SW 1271 (cell line): Measurements from ENCODE around the gene LRRC4B.
A peak's percentile ranks its signal among the peaks of the same experiment; 100 is the strongest.

Experiments used
- DNase-seq, 2 experiments: peaks; one replicate each; lab custom pipeline; 2025; lab: John Stamatoyannopoulos, UW

LRRC4B gene

DNA sequence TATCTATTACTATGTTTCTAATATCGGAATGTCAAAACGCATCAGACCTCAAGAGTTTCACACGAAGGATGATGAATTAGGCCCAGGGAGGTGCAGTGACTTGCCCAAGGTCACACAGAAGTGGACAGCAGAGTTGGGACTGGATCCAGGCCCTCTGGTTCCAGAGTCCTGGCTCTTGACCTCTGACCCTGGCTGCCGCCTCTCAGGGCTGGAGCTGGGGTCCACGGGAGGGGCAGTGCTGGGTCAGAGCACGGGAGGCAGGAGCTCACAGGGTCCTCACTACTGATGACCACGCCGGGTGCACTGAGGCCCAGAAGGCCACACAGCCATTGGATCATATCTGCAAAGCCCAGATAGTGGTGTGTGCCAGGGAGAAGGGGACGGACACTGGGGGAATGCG is 45.4 kb downstream of the LRRC4B start:
- no peak for DNase-seq

DNA sequence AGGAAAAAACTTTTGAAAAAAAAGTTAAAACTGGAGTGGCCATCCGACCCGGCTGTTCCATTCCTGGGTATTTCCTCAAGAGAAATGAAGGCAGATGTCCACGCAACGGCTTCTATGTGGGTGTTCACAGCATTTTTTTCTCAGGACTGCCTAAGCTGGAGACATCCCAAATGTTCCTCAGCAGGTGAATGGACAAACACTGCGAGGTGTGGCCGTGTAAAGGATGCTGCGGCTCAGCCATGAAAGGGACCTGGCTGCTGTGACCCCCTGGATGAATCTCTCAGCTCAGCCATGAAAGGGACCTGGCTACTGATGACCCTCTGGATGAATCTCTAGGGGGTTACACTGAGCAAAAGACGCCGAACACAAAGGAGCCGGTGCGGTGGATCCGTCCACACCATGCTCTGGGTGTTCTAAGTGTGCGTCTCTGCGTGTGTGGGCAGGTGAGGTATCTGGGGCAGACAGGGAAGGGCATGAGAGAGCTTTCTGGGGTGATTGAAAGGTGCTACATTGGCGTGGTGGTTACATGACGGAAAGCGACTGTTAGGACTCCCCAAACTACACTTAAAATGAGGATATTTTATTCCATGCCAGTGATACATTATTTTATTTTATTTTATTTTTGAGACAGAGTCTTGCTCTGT is 47.3 kb downstream of the LRRC4B start:
- DNase-seq = no peak

DNA sequence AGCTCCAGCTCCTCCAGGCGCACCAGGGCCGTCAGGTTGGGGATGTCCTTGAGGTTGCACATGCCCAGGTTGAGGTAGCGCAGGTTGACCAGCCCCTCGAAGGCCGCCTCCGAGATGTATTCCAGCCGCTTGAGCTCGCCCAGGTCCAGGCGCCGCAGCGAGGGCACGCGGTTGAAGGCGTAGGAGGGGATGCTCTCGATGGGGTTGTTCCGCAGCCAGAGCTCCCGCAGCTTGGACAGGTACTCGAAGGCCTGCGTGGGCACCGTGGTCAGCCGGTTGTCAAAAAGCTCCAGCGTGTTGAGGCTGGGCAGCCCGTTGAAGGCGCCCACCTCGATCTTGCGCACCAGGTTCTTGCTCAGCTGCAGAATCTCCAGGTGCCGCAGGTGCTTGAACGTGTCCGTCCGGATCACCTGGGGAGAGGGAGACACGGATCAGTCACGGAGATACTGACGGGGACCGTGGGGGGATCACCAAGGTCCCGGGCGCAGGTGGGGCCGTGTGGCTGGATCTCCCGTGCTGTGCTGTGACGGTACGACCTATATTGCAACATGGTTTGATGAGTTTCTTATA is 49.1 kb downstream of the LRRC4B start:
- no peak for DNase-seq

DNA sequence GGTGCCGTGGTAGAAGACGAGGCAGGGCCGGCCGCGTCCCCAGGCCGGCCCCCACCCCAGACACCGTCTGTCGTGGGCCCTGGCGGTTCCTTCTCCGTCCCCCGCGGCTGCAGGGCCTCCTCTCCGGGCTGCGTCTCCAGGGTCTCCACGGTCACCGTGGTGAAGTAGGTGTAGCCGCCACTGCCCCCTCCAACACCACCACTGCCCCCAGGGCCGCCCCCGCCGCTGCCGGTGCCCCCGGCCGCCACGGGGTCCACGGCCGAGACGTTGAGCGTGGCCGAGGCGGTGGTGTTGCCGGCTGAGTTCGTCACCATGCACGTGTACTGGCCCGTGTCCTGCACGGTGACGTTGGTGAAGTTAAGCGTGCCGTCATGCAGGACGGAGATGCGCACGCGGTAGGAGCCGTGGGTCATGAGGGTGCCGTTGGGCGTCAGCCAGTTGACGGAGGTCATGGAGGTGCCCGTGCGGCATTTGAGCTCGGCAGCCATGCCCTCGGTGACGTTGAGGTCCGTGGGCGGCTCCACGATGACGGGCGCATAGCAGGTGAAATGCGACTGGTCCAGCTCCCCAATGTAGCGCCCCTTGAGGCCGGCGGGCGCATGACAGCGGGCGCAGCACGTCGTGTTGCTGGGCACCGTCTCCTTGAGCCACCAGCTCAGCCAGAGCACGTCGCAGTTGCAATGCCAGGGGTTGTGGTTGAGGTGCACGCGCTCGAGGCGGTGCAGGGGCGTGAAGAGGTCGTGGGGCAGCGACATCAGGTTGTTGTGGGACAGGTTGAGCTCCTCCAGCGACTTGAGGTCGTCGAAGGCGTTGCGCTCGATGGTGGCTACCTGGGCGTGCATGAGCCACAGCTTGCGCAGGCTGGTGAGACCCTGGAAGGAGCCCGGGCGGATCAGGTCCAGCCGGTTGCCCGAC is 49.9 kb downstream of the LRRC4B start:
- no peak for DNase-seq

DNA sequence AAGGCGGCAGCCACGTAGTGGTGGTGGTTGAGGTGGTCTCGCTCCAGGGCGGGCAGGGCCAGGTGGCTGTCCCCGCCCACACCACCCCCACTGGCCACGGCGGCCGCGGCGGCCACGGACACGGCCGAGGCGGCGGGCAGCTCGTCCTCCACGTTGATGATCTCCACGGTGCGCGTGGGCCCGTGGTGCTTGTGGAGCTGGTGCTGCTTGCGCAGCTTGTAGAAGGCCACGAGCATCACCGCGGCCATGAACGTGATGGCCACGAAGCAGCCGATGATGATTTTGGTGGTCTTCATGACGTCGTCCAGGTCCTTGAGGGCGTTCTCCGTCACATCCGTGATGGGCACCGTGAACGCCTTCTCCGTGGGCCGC is 50.5 kb downstream of the LRRC4B start:
- no peak for DNase-seq

DNA sequence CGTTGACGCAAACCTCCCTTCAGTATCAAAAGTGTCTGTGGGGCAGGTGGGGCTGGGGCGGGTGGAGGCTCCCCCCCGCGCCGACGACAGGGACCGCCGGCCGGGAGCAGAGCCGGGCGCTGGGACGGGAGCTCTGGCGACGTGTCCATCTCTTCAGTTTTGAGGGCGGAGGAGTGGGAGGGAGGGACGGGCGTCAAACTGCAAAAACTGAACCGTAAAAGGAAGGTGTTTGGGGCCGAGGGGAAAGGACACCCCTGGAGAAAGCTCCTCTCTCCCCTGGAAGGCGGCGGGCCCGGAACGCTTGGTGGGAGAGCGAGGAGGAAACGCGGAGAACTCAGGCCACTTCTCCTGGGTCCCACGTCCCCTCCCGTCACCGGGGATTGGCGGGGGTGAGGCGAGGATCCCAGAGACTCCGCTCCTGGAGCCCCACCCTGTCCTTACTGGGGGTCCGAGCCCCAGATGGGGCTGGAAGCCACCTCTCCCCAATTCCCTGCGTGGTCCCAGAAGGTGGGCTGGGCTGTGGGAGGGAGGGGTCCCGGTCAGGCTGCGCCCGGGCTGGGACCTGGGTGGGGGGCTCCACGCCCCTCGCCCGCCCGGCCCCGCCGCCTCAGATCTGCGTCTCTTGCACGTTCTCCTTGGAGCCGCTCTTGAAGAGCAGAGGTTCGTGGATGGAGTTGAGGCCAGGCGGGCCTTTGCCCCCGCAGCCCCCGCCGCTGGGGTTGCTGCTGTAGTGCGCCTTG is 51.1 kb downstream of the LRRC4B start:
- DNase-seq = no peak

DNA sequence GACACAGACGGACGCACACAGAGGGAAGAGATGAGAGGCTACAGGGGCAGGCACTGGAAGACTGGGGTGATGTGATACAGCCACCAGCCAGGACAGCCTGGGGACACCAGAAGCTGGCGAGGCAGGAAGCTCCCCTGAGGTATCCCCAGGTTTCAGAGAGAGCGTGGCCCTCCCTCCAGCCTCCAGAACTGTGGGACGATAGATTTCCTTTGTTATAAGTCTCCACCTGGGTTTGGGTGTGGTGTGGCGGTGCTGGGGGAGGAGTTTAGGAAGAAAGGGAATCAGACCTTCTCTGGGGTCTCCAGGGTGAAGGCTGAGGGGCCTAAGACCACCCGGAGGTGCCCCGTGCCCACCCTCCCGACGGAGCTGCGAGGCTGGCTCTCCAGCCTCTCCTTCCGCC is 51.8 kb downstream of the LRRC4B start:
- no peak for DNase-seq

DNA sequence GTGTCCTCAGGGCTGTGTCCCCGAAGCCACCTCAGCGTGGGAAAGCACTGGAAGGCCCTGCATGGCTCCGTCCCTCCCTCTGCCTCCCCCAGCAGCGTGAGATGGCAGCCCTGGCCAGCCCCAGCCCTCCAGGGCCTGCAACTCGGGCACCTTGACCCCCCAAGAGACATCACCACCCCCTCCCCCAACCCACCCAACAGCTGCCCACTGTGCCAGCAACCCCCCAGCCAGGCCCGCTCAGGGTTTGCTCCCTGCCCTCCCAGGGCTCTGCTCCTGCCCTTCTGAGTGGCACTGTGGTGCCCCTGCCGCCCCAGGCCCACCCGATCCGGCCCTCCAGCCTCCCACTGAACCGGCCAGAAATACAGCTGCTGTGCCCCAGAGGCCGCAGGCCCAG is 53.1 kb downstream of the LRRC4B start:
- DNase-seq = no peak

DNA sequence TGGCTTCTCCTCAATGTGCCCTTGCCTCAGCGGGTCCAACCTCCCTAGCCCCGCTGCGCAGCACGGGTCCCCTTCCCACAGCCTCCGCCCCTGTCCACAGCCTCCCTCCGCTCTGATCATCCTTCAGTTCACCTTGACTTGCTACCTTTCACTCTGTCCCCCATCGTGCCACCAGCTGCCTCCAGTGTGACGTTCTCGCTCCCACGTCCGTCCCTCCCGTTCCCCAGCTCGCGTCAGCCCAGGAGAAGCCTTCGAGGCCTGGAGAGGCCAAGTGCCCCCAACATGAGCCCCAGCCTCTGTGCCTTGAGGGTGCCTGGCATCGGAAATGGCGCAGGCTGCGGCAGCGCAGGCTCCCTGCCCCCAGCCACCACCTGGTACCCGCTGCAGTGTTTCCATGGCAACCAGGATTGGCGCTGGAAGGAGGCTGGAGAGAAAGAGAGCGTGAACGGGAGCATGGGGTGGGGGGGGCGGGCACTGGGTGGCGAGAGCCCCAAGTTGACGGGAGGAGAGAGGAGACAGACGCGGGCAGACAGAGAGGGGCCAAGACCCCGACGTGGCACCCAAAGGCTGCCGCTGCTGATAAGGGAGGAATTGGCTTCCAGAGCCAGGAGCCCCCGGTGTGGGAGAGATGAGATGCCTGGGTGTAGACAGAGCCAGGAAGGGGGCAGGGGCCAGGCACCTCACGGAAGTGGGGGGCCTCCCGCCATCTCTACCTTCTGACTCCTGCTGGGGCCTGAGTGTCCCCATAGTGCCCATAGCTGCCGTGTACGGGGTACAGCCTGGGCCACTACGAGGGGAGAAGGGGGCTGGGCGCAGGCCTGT is 53.7 kb downstream of the LRRC4B start:
- DNase-seq = no peak

DNA sequence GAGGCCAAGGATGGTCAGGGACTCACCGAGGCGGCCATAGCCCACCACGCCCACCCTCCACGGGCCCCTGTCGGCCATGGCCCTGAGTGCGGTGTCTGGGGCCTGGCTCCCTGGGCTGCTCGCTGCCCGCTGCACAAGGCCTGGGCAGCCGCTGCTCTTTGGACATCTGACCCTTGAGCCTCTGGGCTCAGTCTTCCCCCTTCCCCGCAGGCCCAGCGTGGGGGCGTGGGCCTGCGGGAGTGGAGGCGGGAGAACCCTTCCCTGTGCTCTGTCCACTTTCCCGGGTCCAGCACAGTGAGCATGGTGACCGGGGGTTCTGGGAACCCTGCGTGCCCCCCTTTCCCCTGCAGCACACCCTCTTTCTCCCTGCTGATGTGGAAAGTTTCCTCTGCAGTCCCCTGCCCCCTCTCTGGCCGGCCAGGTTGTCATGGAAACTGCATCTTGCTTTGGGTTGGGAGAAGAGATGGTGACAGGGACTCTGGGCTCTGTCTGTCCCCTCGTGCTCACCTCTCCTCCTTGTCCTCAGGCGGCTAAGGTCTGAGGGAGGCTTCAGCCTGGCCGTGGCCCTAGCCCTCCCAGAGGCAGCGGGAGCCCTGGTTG is 54.4 kb downstream of the LRRC4B start, which contains the start of gene ASPDH:
Gene ASPDH, minus strand, starts transcription at position 168 of the 600 bp plus-strand sequence. Its CDS starts 90 bp downstream, at position 78.
- no peak for DNase-seq

DNA sequence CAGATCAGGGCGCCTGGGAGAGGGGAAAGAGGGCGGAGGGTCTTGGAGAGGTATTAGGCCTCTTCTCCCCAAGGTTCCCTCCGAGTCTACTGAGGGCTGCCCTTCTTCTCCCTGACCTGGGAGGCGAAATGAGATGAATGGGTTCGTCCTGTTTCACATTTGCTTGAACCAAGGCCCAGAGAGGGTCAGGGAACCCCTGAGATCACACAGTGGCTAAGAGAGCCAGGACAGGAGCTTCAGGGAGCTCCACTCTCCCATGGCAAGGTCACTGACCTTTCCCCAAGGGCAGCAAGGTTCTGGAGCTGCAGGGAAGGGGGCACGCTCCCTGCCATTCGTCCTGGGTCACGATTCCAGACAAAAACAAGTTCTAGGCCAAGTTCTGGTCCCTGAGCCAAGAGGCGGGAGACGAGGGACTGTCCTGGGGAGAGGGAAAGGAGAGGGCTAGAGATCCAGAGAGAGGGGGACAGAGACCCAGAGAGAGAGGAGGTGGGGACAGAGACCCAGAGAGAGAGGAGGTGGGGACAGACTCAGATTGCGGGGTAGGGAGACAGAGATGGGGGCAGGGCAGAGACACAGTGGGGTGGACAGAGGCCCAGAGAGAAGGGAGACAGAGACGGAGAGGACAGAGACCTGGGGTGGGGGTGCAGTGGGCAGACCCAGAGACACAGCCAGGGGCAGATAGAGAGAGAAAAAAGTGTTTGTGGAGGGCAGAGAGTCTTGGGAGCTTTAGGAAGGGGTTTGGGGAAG is 55.1 kb downstream of the LRRC4B start:
- no peak for DNase-seq

DNA sequence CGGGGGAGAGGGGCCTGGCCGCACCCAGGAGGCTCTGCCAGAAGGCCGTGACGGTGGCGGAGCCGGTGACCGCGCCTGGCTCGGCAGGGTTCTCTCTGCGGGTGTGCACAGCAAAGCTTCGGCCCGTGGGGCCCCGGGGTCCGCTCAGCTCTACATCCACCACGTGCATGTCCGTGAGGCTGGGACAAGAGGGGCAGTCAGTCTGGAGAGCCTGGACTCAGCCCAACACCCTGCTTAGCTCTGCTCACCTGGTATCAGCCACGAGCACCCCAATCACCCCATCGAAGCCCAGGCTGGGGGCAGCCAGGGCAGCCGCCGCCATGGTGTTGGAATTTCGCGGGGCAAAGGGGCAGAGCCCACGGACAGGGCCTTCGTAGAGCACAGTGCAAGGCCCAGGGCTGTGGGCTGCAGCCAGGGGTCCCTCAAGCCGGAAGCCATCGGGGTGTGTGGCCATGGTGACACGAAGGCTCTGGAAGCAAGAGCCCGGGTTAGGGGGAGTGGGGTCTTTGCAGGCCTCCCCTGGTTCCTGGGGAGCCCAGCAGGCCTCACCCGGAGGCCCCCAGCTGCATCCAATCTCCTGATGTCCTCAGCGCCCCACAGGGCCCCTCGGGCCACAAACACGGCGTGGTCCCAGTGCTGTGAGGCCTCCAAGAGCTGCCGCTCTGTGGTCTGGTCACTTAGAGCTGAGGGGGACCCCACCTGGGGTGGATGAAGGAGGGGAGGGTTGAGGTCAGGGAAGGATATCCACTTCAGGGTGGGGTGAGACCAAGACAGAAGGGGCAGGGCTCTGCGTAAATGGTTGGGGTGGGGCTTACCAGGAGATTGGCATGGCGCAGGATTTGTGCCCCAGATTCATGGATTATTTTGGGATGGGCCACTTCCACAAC is 55.9 kb downstream of the LRRC4B start:
- DNase-seq = no peak

DNA sequence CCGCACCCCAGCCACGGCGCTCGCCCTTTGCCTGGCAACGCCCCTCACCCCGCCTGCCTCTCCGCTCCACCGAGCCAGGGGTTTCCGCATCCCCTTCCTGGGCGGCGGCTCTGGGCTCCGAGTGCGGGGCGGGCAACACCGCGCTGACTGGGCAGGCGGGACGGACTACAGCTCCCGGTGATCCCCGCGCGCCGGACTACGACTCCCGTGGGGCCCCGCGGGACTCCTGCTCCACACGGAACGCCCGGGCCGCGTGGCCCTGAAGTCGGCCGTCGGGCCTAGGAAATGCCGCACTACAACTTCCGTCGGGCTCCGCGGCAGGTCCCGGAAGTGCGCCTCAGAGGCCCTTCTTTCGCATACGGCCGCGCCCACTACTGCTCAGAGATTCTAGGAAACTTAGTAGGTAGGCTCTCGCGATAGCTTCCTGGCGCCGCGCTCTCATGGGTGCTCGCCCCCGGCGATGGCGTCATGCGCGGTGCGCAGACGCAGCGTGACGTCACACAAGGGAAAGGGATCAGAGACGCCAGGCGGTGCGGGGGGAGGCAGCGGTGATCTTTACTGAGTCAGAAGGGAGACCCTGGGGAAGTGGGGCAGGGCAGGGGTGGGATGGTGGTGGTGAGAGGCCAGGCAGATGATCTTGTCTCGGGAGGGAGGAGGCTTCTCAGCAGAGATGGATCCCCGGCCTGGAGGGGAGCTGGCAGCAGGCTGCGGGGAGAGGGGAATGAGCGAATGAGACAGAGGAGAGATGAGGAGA is 57.0 kb downstream of the LRRC4B start, which contains the start of gene JOSD2:
Gene JOSD2, minus strand, starts transcription at position 123 of the 754 bp plus-strand sequence. CDS start 760 bp downstream, outside the sequence.
- DNase-seq = peak; percentile 95 to 96

DNA sequence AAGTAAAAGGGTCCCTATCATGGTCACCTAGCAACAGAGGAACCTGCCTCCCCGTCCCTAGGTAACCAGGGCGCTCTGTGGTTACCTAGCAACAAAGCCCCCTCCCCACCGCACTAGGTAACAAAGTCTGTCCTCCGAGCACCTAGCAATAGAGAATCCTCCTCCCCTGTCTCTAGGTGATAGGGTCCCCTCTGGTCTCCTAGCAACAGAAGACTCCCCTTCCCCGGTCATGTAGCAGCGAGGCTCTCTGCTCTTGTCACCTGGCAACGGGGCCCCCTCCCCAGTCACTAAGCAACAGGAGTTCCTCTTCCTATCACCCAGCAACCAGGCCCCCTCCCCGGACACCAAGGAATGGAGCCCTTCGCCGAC is 57.6 kb downstream of the LRRC4B start:
- DNase-seq = no peak

DNA sequence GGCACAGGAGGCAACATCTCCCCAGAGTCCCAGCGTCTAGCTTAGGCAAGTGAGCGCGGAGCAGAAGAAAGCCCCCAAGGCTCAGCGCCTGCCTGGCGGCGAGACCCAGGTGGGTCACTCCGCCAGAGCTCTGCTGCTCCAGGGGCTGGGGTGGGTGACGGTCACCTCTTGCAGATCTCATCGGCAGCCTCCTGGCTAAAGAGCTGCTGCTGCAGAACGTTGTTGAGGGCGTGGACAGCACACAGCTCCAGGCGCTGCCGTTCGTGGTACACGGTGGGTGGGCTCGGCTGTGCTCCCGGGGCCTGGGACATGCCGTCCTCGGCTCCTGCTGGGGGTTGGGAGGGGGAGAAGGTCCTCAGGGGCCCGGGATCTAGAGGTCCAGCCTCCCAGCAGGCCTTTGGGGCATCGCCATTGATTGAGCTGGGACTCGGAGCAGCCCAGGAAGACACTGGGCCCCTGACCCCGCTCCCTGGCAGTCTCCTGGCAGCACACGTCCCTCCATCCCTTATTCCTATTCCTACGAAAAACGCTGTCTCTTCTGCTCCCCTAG is 58.0 kb downstream of the LRRC4B start:
- DNase-seq = no peak

DNA sequence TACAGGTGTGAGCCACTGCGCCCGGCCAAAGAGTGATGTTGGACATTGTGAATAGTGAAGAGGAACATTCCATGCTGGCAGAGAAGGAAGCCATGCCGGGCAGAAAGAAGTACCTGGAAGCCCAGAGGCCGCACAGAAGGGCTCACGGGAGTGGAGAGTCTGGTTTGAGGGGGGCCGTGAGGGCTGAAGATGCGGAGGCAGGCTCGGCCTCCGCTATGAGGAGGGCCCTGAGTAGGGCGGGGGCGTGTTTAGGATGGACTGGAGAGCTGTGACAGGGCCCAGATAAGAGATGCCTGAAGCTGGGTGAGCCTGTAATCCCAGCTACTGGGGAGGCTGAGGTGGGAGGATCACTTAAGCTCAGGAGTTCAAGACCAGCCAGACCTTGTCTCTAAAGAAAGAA is 58.9 kb downstream of the LRRC4B start:
- DNase-seq = no peak

DNA sequence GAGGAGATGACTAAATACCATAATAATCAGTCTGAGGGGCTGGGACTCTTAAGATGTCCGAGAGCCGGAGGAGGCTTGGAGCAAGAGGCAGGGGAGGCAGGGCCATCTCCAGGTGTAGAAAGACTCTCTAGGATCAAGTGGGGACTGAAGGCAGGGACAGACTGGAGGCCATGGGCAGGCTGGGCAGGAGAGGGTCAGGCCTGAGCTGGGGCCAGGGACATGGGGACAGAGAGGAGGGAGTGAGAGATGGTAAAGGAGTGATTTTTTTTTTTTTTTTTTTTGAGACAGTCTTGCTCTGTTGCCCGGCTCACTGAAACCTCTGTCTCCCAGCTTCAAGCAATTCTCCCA is 59.4 kb downstream of the LRRC4B start:
- DNase-seq = no peak

DNA sequence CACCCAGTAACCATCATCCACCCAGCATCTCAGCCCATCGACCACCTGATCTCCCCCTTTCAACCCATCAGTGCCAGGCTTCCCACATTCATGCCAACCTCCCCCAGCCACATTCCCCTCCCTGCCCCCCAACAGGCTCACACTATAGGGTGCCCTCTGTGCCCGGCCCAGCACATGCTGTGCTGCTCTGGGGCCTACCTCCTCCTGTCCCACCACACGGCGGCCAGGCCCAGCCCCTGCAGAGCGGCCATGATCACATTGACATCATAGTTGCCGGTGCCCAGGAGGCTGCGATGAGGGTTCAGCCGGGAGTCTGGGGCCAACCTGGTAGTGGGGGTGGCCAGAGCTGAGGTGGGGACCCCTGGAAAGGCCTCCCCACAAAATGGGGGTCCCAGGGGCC is 60.9 kb downstream of the LRRC4B start:
- DNase-seq = no peak
